GM18858 (cell line): ENCODE data around the gene RUSF1.
"Not testable (repeated sequence)": the region's sequence is repeated elsewhere in the genome, so short reads cannot be mapped to it uniquely, and the experiment has no call there.

Experiments
- ATAC-seq: cut with Tn5 transposase; IDR thresholded peaks from one replicate; pipeline ENCODE4 v1.9.1; 2021; ENCODE audit not compliant: unreplicated experiment

RUSF1 gene

GRCh38 chr16:31487071-31487719 is 21.0 kb downstream of the RUSF1 start:
- no peak for ATAC-seq

- ATAC-seq: no peak
Observed at GRCh38 chr16:31486045-31486444, 22.1 kb downstream of the RUSF1 start.

- no peak for ATAC-seq
Observed at GRCh38 chr16:31485571-31485970, 22.6 kb downstream of the RUSF1 start.

GRCh38 chr16:31484491-31485171 is 23.6 kb downstream of the RUSF1 start:
- ATAC-seq: no peak

- not testable (repeated sequence) for ATAC-seq
Observed at GRCh38 chr16:31484048-31484447, 24.1 kb downstream of the RUSF1 start.

GRCh38 chr16:31483081-31483480 is 25.1 kb downstream of the RUSF1 start, which contains the start of gene SLC5A2:
TSS of gene SLC5A2 (plus strand) at chr16:31483123. CDS start at chr16:31483137, 14 bp downstream.
- no peak for ATAC-seq

GRCh38 chr16:31480851-31481536 is 27.2 kb downstream of the RUSF1 start:
- no peak for ATAC-seq

- ATAC-seq: no peak
Observed at GRCh38 chr16:31479751-31480150, 28.4 kb downstream of the RUSF1 start.

GRCh38 chr16:31478956-31479355 is 29.2 kb downstream of the RUSF1 start:
- ATAC-seq: no peak

GRCh38 chr16:31477220-31478216 is 30.7 kb downstream of the RUSF1 start:
- no peak for ATAC-seq

- ATAC-seq: peak; percentile 37
Observed at GRCh38 chr16:31476303-31477219, 31.6 kb downstream of the RUSF1 start.

- ATAC-seq: no peak
Observed at GRCh38 chr16:31475946-31476302, 32.3 kb downstream of the RUSF1 start.

- no peak for ATAC-seq
Observed at GRCh38 chr16:31474773-31475738, 33.1 kb downstream of the RUSF1 start.

- ATAC-seq: no peak
Observed at GRCh38 chr16:31474173-31474714, 33.9 kb downstream of the RUSF1 start.

- no peak for ATAC-seq
Observed at GRCh38 chr16:31473264-31473984, 34.8 kb downstream of the RUSF1 start.

- ATAC-seq: no peak
Observed at GRCh38 chr16:31472709-31473203, 35.4 kb downstream of the RUSF1 start.

- ATAC-seq: no peak
Observed at GRCh38 chr16:31471875-31472708, 36.1 kb downstream of the RUSF1 start, which contains the start of gene TGFB1I1. TSS of gene TGFB1I1 (plus strand) at chr16:31472152. CDS start at chr16:31472189, 37 bp downstream.
